ENCODE data around the gene SRPK3.

GRCh38 chrX:153736871-153737441 is 43.9 kb upstream of the SRPK3 start:
- no peak for TF ChIP-seq CTCF (IDR thresholded peaks at IDR 0.05)
- no peak for TF ChIP-seq TAF1 (IDR thresholded peaks at IDR 0.05; ENCODE audit: borderline replicate concordance, low read depth, low read length)
- TF ChIP-seq EP300 (IDR thresholded peaks at IDR 0.05; ENCODE audit: borderline replicate concordance in 1 of 2, low read depth in 1 of 2, low read length in 1 of 2), result no peak
- no peak for TF ChIP-seq TEAD4 (IDR thresholded peaks at IDR 0.05; ENCODE audit: borderline replicate concordance, insufficient read depth)
- TF ChIP-seq POLR2AphosphoS5 (IDR thresholded peaks at IDR 0.05; ENCODE audit: low read depth, low read length), result no peak
